Natural killer cell (primary cell): ENCODE data around the gene FYN. TPM values are rescaled to one million over a fixed set of nuclear protein-coding genes. Genes with fewer than 3 reads are reported as not detected.

Source experiments
- ATAC-seq, 3 donors: fragments of 150-1000 bp in 2 of 3; fragments of 200-7000 bp in 1 of 3; cut with Tn5 transposase; 1 replicate in 1 of 3; 2 replicates in 2 of 3; pipeline ENCODE4 v1.10.0; 2021; ENCODE audit warnings: mild to moderate bottlenecking in 2 of 3, moderate library complexity in 2 of 3
- DNase-seq, 2 donors: peaks; one replicate each; pipeline versions ENCODE4 v3.0.0 to v3.0.0-alpha.2; 2013 to 2021; ENCODE audit warnings: mixed read lengths in 1 of 2
- H3K27ac ChIP-seq: one replicate; pipeline ENCODE4 v1.5.1; 2013; ENCODE audit warnings: mild to moderate bottlenecking, low read length
- H3K27me3 ChIP-seq: one replicate; pipeline ENCODE4 v1.6.1; 2013; ENCODE audit warnings: low read length; ENCODE audit not compliant: control insufficient read depth, insufficient read depth
- H3K36me3 ChIP-seq: one replicate; pipeline ENCODE4 v1.6.1; 2013; ENCODE audit warnings: low read length; ENCODE audit not compliant: control insufficient read depth, insufficient read depth
- H3K4me1 ChIP-seq: one replicate; pipeline ENCODE4 v1.6.1; 2013; ENCODE audit warnings: low read length; ENCODE audit not compliant: control insufficient read depth, insufficient read depth
- H3K4me3 ChIP-seq: one replicate; pipeline ENCODE4 v1.5.1; 2013; ENCODE audit warnings: low read length
- H3K9me3 ChIP-seq: one replicate; pipeline ENCODE4 v1.6.1; 2013; ENCODE audit warnings: low read length; ENCODE audit not compliant: control insufficient read depth, insufficient read depth
- H3K27ac Mint-ChIP-seq, 2 donors: one replicate each; pipeline ENCODE4 v1.8.0; 2022; ENCODE audit warnings: mild to moderate bottlenecking in 2 of 2, mixed read lengths in 2 of 2, moderate library complexity in 1 of 2
- H3K27me3 Mint-ChIP-seq, 2 donors: one replicate each; pipeline ENCODE4 v1.8.0; 2022; ENCODE audit warnings: low read depth in 2 of 2, mixed read lengths in 2 of 2
- H3K36me3 Mint-ChIP-seq: one replicate; pipeline ENCODE4 v1.8.0; 2022; ENCODE audit warnings: mixed read lengths
- H3K4me1 Mint-ChIP-seq, 2 donors: one replicate each; pipeline ENCODE4 v1.8.0; 2022; ENCODE audit warnings: mixed read lengths in 2 of 2
- H3K4me3 Mint-ChIP-seq: one replicate; pipeline ENCODE4 v1.8.0; 2022; ENCODE audit warnings: mild to moderate bottlenecking, moderate library complexity, mixed read lengths
- H3K9me3 Mint-ChIP-seq, 2 donors: one replicate each; pipeline ENCODE4 v1.8.0; 2022; ENCODE audit warnings: mixed read lengths in 2 of 2
- WGBS: methylation state at CpG from one replicate; pipeline ENCODE4 v1.1.7; 2013; ENCODE audit warnings: missing lambda C conversion rate; ENCODE audit not compliant: insufficient coverage; 5-methylcytosine and 5-hydroxymethylcytosine counted together
- intact Hi-C: fragments of 100-400 bp; cut with micrococcal nuclease; formaldehyde crosslinking; loops from one replicate; pipeline ENCODE4 v1.14.2; 2022
- total RNA-seq, 4 donors: library from RNA; stranded (reverse); fragments of 120-200 nt in 1 of 4; gene quantifications; one replicate each; pipeline versions ENCODE4 v1.2.3 to v1.2.4, GENCODE V29; 2013 to 2022
- TF ChIP-seq, protein P1 (sequence below): fragments of 200-600 bp; IDR thresholded peaks from one replicate; pipeline ENCODE4 v1.8.0; 2022; ENCODE audit warnings: antibody characterized with exemption

The FYN gene
- total RNA-seq, 3 donors from 2014 or later (not counting 1 experiment from before 2014, with no cell fraction given), result 616 to 757 (median 713) TPM

GRCh38 chr6:111661541-111662061 is 211.7 kb downstream of the FYN start:
- no peaks in the 10 kb centered on the region for H3K36me3 Mint-ChIP-seq
- no peak overlapping the region for H3K27ac ChIP-seq

GRCh38 chr6:111660531-111660930 is 212.7 kb downstream of the FYN start:
- H3K9me3 Mint-ChIP-seq, result no peaks in the 10 kb centered on the region
- intact Hi-C loops, result no loop called here
- peak overlapping the region in 1 of 2 donors; percentile 69 for H3K27ac Mint-ChIP-seq
- Histone ChIP-seq H3K4me1 (no peaks in the 10 kb centered on the region), H3K36me3 (peaks cover 56% of the 10 kb centered on the region), H3K4me3 (no peak overlapping the region), H3K9me3 (no peaks in the 10 kb centered on the region), H3K27ac (no peak overlapping the region), H3K27me3 (no peaks in the 10 kb centered on the region)
- H3K27me3 Mint-ChIP-seq, result no peaks in the 10 kb centered on the region
- WGBS, result 100% methylated on average over 2 of the region's 3 CpGs
- no peaks in the 10 kb centered on the region for H3K36me3 Mint-ChIP-seq
- no peak overlapping the region for H3K4me3 Mint-ChIP-seq
- no peak for DNase-seq
- peaks cover 24 to 27% of the 10 kb centered on the region in 2 donors for H3K4me1 Mint-ChIP-seq
- no peak for ATAC-seq
- TF ChIP-seq, protein P1, sequence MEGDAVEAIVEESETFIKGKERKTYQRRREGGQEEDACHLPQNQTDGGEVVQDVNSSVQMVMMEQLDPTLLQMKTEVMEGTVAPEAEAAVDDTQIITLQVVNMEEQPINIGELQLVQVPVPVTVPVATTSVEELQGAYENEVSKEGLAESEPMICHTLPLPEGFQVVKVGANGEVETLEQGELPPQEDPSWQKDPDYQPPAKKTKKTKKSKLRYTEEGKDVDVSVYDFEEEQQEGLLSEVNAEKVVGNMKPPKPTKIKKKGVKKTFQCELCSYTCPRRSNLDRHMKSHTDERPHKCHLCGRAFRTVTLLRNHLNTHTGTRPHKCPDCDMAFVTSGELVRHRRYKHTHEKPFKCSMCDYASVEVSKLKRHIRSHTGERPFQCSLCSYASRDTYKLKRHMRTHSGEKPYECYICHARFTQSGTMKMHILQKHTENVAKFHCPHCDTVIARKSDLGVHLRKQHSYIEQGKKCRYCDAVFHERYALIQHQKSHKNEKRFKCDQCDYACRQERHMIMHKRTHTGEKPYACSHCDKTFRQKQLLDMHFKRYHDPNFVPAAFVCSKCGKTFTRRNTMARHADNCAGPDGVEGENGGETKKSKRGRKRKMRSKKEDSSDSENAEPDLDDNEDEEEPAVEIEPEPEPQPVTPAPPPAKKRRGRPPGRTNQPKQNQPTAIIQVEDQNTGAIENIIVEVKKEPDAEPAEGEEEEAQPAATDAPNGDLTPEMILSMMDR, result no peak

More at GRCh38 chr6:111661541-111662061, 211.7 kb downstream of the FYN start:
- DNase-seq, result no peak
- Mint-ChIP-seq H3K4me3 (no peak overlapping the region), H3K9me3 (no peaks in the 10 kb centered on the region), H3K4me1 (peaks cover 23 to 24% of the 10 kb centered on the region in 2 donors), H3K27me3 (no peaks in the 10 kb centered on the region), H3K27ac (peak overlapping the region; percentile 70 to 82)
- Histone ChIP-seq H3K36me3 (peaks cover 63% of the 10 kb centered on the region), H3K4me3 (no peak overlapping the region), H3K4me1 (no peaks in the 10 kb centered on the region), H3K9me3 (no peaks in the 10 kb centered on the region), H3K27me3 (no peaks in the 10 kb centered on the region)
- intact Hi-C loops, result no loop called here
- TF ChIP-seq, protein P1, result no peak
- WGBS, result 98% methylated on average over 18 of the region's 19 CpGs
- no peak for ATAC-seq

DNA sequence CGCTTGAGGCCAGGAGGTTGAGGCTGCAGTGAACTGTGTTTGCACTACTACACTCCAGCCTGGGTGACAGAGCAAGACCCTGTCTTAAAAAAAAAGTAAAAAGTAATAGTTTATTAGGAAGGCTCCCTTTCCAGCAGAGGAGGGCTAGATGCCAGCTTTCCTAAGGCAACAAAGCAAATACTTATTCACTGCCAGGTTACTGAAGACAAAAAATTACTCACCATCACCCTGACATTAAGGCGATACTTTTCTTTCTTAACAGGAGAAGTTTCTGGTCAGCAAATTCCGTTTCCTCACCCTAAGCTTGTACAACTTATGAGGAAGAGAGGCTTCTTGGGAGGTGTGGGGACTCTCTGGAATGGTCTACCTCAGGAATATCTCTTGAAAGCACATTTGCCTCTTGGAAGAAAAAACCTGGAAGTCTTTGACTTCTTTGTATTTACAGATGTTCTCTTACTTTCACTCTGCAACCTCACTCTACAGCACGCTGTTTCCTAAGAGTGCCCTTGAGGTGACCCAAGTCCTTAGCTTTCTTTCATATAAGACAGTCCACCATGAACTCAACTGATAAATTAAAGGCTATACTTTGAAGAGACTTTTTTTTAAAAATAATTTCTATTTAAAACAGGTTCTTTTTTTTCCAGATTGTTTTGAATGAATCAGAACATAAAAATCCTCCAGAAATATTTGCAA is 214.6 kb downstream of the FYN start:
- Histone ChIP-seq H3K27me3 (no peaks in the 10 kb centered on the region), H3K4me1 (no peaks in the 10 kb centered on the region), H3K27ac (no peak overlapping the region), H3K36me3 (peaks cover 39% of the 10 kb centered on the region), H3K4me3 (no peak overlapping the region), H3K9me3 (no peaks in the 10 kb centered on the region)
- TF ChIP-seq, protein P1, result no peak
- ATAC-seq, result no peak
- Mint-ChIP-seq H3K4me3 (no peak overlapping the region), H3K27ac (no peak overlapping the region), H3K4me1 (peaks cover 9 to 14% of the 10 kb centered on the region in 2 donors), H3K27me3 (no peaks in the 10 kb centered on the region), H3K9me3 (no peaks in the 10 kb centered on the region), H3K36me3 (no peaks in the 10 kb centered on the region)
- intact Hi-C loops, result no loop called here
- DNase-seq, result no peak
- WGBS, result 100% methylated on average over 1 of the region's 4 CpGs
